HepG2 (cell line): ENCODE measurements around the gene SUSD3.

Source experiments
- FOXK2 ChIP-seq: fragments of 450-650 bp; IDR thresholded peaks from 2 replicates; pipeline ENCODE4 v1.6.1; 2016
- JUND ChIP-seq: sonication (generic); formaldehyde crosslinking; IDR thresholded peaks from 2 replicates; pipeline ENCODE4 v1.8.0; 2022; ENCODE audit warnings: mild to moderate bottlenecking, missing genetic modification reagents
- KDM3A ChIP-seq: IDR thresholded peaks from 2 replicates; pipeline ENCODE4 v1.6.1; 2018; ENCODE audit warnings: low read depth, missing compliant biosample characterization
- MYNN ChIP-seq: sonication (generic); formaldehyde crosslinking; IDR thresholded peaks from 2 replicates; pipeline ENCODE4 v1.4.0; 2020; ENCODE audit warnings: mild to moderate bottlenecking, low read depth, missing genetic modification reagents
- NR2F1 ChIP-seq, 2 experiments: fragments of 450-650 bp in 1 of 2; formaldehyde crosslinking in 1 of 2; IDR thresholded peaks; 2 replicates each; pipeline versions ENCODE4 v1.5.0 to v1.6.1; 2016 to 2020; ENCODE audit warnings: mild to moderate bottlenecking in 1 of 2, missing compliant biosample characterization in 1 of 2, missing genetic modification reagents in 1 of 2, moderate library complexity in 1 of 2
- NR2F6 ChIP-seq, 2 experiments: IDR thresholded peaks; 2 replicates each; pipeline ENCODE4 v1.6.1; 2016; ENCODE audit warnings: antibody characterized with exemption in 1 of 2, mild to moderate bottlenecking in 1 of 2
- POLR2A ChIP-seq, 2 experiments: IDR thresholded peaks; 2 replicates each; pipeline ENCODE4 v1.6.1; 2011; ENCODE audit warnings: low read depth in 2 of 2, low read length in 2 of 2, mild to moderate bottlenecking in 1 of 2, moderate library complexity in 1 of 2; ENCODE audit not compliant: insufficient read depth in 1 of 2
- TCF7L2 ChIP-seq: IDR thresholded peaks from 2 replicates; pipeline ENCODE4 v1.6.1; 2011; ENCODE audit warnings: mild to moderate bottlenecking, low read depth, low read length, moderate library complexity
- TF ChIP-seq, protein P1 (sequence below): sonication (generic); formaldehyde crosslinking; IDR thresholded peaks from 2 replicates; pipeline ENCODE4 v1.5.0; 2020; ENCODE audit warnings: mild to moderate bottlenecking, missing genetic modification reagents, moderate library complexity
- TF ChIP-seq, protein P2 (sequence below): IDR thresholded peaks from 2 replicates; pipeline ENCODE4 v1.6.1; 2012; ENCODE audit warnings: low read depth, low read length, improper control_type of control experiment
- TF ChIP-seq, protein P3 (sequence below): sonication (generic); formaldehyde crosslinking; IDR thresholded peaks from 2 replicates; pipeline ENCODE4 v1.8.0; 2022; ENCODE audit warnings: mild to moderate bottlenecking, missing genetic modification reagents; ENCODE audit not compliant: insufficient replicate concordance

DNA sequence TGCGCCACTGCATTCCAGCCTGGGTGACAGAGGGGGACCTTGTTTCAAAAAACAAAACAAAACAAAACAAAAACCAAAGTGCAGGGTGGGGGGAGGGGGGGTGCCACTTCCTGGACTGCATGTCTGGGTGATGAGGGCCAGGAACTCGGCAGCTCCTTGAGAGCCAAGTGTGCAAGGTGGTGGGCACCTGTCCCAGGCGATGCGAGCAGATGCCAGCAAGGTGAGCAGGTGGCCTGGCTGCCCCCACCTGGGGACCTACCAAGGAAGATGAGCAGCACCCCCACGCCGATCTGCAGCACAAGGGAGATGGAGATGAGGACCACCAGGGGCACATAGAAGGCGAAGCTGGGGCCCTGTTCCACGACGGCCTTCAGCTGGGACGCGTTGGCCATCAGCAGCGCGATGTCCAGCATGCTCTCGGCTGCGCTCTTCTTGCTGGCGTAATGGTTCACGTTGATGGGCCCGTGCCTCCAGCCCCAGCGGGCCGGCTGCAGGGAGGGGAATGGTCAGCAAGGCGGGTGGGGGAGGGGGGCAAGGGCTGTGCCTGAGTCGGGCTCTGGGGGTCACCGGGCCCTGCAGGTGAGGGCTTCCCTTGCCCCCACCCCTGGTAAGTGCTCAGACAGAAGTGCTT, 67.8 kb downstream of the SUSD3 start:
- no peak for TF ChIP-seq FOXK2
- no peak for TF ChIP-seq JUND (CRISPR knock-in tag)
- TF ChIP-seq POLR2A (IDR thresholded peaks at IDR 0.05; ENCODE audit: insufficient read depth in 1 of 2, low read depth in 2 of 2, low read length in 2 of 2) = no peak
- no peak for TF ChIP-seq MYNN (CRISPR knock-in tag)
- TF ChIP-seq, protein P1, sequence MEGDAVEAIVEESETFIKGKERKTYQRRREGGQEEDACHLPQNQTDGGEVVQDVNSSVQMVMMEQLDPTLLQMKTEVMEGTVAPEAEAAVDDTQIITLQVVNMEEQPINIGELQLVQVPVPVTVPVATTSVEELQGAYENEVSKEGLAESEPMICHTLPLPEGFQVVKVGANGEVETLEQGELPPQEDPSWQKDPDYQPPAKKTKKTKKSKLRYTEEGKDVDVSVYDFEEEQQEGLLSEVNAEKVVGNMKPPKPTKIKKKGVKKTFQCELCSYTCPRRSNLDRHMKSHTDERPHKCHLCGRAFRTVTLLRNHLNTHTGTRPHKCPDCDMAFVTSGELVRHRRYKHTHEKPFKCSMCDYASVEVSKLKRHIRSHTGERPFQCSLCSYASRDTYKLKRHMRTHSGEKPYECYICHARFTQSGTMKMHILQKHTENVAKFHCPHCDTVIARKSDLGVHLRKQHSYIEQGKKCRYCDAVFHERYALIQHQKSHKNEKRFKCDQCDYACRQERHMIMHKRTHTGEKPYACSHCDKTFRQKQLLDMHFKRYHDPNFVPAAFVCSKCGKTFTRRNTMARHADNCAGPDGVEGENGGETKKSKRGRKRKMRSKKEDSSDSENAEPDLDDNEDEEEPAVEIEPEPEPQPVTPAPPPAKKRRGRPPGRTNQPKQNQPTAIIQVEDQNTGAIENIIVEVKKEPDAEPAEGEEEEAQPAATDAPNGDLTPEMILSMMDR = no peak
- no peak for TF ChIP-seq NR2F6 (IDR thresholded peaks at IDR 0.05)
- no peak for TF ChIP-seq NR2F6 (CRISPR knock-in tag; IDR thresholded peaks at IDR 0.05)
- TF ChIP-seq TCF7L2 = no peak
- TF ChIP-seq, protein P2, sequence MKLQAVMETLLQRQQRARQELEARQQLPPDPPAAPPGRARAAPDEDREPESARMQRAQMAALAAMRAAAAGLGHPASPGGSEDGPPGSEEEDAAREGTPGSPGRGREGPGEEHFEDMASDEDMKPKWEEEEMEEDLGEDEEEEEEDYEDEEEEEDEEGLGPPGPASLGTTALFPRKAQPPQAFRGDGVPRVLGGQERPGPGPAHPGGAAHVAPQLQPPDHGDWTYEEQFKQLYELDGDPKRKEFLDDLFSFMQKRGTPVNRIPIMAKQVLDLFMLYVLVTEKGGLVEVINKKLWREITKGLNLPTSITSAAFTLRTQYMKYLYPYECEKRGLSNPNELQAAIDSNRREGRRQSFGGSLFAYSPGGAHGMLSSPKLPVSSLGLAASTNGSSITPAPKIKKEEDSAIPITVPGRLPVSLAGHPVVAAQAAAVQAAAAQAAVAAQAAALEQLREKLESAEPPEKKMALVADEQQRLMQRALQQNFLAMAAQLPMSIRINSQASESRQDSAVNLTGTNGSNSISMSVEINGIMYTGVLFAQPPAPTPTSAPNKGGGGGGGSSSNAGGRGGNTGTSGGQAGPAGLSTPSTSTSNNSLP = no peak
- no peak for TF ChIP-seq NR2F1 (CRISPR knock-in tag; IDR thresholded peaks at IDR 0.05)
- no peak for TF ChIP-seq KDM3A (CRISPR knock-in tag)
- TF ChIP-seq, protein P3, sequence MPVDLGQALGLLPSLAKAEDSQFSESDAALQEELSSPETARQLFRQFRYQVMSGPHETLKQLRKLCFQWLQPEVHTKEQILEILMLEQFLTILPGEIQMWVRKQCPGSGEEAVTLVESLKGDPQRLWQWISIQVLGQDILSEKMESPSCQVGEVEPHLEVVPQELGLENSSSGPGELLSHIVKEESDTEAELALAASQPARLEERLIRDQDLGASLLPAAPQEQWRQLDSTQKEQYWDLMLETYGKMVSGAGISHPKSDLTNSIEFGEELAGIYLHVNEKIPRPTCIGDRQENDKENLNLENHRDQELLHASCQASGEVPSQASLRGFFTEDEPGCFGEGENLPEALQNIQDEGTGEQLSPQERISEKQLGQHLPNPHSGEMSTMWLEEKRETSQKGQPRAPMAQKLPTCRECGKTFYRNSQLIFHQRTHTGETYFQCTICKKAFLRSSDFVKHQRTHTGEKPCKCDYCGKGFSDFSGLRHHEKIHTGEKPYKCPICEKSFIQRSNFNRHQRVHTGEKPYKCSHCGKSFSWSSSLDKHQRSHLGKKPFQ (CRISPR knock-in tag) = no peak
